Stimulated activated CD8-positive, alpha-beta memory T cell treated with anti-CD3 and anti-CD28 coated beads, Interleukin-12 subunit alpha, Interleukin-12 subunit beta, amount 100 ng/mL, for 24 hours (primary cell): ENCODE results near the gene PRMT7.

Source experiments
- DNase-seq: peaks from one replicate; pipeline ENCODE4 v3.0.0-alpha.2; 2020; ENCODE audit errors: extremely low read depth

The PRMT7 gene

DNA sequence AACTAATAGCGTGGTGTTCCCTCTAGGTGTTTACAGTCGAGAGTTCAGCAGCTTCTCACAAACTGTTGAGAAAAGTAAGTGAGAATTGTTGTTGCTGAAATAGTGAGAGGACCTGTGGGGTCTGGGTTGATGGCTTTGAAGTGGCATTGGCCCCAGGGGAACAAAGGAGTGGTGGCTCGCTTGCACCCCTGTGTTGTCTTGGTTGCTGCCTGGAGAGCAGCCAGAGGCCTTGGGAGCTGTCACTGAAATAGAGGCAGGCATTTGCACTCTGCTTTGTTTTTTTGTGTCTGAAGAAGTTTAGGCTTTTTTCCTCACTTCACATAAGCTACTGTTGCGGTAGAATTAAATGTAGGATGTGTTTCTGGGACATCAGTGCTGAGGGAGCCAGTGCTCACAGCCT, 36.8 kb downstream of the PRMT7 start:
- DNase-seq: no peak

DNA sequence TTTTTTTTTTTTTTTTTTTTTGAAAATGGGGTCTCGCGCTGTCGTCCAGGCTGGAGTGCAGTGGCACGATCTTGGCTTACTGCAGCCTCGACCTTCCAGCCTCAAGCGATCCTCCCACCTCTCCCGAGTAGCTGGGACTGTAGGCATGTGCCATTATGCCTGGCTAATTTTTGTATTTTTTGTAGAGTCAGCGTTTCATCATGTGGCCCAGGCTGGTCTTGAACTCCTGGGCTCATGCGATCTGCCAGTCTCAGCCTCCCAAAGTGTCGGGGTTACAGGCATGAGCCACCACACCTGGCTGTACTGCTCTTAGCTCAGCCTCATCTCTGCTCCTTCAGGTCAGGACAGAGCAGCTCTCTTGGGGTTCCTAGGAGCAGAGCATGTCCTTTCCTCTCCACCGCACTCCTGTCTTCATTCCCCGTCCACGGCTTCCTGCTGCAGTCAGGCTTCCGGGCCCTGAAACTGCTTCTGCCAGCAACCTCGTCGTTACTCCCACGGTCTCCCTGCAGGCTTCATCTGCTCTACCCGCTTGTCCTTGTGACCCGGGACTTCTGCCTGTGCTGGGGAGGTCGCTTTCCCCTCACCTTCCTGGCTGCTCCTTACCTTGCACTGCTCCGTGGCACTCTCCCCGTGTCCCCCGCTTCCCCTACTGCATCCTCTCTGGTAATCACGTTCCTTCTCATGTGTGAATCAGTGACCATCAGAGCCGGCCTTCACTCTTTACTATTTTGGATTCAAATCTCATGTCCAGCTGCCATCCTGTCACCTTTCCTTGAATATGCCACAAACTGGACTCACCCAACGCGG, 38.0 kb downstream of the PRMT7 start:
- DNase-seq: no peak

DNA sequence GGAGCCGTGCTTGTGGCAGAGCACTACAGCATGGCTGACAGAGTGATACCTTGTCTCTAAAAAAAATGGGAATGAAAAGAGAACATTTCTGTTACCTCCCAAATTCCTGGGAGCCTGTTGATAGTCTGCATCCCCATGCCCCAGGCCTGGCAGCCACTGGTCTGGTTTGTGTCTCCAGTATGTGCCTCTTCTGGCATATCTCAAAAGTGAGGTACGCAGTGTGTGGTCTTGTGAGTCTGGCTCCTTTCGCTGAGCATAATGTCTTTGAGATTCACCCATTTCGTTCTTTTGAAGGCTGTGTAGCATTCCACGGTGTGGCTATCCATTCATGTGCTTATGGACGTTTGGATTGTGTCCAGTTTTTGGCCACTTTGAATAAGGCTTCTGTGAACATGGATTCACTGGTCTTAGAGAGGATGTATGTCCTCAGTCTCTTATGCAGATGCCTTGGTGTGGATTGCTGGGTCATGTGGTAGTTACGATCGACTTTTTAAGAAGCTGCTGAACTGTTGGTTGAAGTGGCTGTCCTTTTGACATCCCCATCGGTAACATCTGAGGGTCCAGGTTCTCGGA, 39.1 kb downstream of the PRMT7 start:
- no peak for DNase-seq

DNA sequence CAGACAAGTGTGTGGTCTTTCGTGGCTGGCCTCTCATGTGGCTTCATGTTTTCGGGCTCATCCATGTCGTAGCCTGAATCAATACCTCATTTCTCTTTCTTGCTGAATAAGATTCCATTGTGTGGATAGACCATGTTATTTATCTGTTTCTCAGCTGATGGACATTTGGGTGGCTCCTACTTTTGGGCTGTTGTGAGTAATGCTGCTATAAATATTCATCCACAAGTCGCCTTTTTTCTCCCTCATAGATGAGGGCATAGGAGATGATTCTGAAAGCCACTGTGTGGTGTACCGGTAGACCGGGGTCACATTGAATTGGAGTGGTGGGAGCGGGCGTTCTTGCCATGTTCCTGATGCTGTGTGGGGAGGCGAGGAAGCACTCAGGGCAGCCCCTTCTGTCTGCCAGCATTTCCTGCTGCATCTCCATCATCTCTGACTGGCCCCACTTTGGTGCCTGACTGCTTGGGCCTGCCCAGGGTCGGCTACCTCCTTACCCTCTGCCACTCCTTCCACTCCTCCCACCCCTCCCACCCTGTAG, 40.1 kb downstream of the PRMT7 start:
- no peak for DNase-seq

DNA sequence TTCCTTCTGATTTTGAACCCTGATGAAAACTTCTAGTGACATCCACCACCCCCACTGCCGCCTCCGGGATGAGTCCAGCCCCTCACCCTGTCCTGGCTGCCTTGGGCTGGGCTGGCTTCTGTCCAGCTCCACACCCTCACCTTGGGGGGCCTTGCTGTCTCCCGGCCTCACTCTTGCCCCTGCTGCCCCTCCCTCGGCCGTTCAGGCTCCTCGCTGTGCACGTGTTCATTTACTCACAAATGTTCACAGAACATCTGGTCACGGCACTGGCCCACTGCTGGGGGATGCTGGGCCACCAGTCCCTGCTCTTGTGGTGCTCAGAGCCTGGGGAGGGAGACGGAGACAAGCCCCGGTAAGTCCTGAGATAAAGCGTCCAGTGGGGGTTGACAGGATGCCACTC, 40.6 kb downstream of the PRMT7 start:
- DNase-seq: no peak

DNA sequence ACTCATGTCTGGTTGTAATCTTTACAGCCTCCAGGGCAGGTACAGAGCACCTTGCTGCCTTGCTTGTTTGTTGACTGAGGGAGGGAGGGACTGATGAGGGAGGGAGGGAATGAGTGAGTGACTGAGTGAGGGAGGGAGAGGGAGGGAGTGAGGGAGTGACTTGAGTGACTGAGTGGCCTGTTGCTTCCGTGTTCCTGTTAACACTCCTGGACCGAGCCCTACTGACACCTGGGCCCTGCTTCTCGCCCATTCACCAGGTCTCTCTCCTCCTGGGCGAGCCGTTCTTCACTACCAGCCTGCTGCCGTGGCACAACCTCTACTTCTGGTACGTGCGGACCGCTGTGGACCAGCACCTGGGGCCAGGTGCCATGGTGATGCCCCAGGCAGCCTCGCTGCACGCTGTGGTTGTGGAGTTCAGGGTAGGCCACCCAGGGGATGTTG, 41.2 kb downstream of the PRMT7 start:
- no peak for DNase-seq

DNA sequence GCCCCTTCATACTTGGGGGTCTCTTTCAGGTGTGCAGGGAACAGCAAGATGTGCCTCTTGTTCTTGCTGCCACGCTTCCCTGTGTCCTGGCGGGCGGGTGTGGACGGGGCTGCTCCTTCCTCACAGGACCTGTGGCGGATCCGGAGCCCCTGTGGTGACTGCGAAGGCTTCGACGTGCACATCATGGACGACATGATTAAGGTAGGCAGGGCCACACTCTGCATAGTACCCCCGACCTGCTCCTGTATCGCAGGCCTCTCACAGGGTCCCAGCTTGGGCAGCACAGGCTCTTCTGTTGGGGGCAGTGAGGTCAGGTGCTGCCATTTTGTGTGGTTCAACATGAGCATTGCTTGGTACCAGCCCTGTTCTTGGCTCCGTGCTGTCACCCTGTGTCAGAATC, 42.5 kb downstream of the PRMT7 start:
- DNase-seq: no peak

DNA sequence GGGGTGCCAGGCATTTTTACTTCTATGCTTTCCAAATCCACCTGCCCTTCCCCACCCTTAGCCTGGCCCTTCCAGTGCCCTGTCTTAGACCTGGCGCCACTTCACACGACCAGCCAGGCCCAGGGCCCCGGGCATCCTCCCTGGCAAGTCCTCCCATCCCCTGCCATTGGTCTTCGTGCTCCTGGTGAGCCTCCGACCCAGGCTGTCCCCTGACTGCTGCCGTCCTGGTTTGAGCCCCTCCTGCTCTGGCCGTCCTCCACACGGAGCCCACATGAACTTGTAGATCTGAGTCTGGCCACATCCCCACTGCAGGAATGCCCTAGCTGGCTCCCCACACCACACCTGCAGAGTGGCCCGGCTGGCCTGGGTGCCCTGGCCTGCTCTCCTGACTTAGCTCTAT, 44.0 kb downstream of the PRMT7 start:
- no peak for DNase-seq

DNA sequence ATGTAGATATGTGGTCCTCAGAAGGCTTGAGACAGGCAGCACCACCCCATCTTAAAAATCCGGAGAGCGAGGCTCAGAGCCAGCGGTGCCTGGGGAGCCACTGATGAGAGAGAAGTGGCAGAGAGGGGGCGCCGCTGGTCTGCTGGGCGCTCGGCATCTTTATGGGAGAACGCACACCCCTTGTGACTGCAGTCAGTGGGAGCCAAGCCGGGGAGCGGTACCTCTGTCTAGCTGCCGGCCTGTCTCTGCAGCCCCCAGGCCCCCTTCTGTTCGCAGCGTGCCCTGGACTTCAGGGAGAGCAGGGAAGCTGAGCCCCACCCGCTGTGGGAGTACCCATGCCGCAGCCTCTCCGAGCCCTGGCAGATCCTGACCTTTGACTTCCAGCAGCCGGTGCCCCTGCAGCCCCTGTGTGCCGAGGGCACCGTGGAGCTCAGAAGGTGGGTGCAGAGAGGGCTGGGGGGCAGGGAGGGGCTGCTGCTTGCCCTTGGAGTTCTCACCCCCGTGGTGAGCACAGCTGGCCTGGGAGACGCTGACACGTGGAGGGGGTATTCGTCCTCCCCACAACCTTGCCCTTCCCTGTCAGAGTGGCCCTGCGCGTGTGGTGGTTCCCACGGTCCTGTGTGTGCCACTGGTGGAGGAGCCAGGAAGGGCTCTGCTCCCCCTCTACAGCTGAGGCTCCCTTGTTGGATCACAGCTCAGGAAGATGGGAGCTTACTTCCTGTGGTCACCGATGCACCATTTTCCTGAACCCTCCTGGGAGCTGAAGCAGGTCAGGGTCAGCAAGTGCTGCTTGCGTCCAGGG, 44.8 kb downstream of the PRMT7 start:
- DNase-seq: no peak

DNA sequence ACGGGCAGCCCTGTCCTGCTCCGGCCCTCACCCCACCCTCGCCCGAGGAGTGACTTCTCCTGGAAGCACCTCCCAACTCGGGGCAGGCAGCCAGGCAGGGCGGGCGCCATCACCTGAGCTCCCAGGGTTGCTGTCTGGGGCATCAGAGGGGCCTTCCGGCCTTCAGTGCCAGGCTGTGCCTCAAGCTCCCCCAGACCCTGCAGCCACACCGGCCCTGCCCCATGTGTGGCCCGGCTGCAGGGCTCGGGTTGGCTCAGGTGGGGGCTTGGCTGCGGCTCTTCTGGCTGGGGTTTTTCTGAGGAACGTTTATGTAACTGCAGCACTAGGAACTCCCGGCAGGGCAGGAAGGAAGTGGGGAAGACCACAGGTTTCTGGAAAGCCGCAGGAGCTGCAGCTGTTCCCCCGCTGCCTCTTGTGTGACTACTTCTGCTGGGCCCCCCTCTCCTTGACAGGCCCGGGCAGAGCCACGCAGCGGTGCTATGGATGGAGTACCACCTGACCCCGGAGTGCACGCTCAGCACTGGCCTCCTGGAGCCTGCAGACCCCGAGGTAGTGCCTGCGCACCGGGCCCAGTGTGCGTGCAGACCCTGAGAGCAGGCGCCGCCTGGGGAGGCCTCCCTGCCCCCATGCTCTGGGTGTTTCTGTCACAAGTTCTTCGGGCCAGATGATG, 45.6 kb downstream of the PRMT7 start:
- peak; percentile 26 for DNase-seq

DNA sequence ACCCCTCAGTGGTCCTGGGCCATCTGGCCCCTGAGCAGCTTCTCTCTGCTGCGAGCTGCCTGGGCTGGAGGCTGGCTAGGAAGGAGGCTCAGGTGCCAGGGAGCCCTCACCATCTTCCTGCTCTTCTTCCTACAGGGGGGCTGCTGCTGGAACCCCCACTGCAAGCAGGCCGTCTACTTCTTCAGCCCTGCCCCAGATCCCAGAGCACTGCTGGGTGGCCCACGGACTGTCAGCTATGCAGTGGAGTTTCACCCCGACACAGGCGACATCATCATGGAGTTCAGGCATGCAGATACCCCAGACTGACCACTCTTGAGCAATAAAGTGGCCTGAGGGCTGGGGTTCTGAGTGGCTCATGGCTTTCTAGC, 46.1 kb downstream of the PRMT7 start:
- no peak for DNase-seq

DNA sequence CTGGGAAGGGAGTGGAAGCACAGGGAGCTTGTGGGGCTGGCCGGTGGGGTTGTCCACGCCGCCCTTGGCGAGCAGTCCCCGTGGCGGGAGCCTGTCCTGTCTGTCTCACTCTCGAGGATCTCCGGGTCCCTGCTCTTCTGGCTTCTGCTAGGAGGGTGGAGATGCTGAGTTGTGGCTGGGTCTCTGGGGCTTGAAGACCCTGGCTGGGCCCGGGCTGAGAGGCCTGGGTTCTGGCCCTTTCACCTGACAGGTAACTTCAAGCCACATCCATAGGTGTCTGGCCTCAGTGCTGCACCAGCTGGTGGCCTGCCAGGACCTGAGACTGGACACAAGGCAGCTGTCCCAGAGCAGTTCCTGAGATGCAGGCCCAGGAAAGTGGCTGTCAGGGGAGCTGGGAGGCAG, 46.7 kb downstream of the PRMT7 start:
- no peak for DNase-seq

DNA sequence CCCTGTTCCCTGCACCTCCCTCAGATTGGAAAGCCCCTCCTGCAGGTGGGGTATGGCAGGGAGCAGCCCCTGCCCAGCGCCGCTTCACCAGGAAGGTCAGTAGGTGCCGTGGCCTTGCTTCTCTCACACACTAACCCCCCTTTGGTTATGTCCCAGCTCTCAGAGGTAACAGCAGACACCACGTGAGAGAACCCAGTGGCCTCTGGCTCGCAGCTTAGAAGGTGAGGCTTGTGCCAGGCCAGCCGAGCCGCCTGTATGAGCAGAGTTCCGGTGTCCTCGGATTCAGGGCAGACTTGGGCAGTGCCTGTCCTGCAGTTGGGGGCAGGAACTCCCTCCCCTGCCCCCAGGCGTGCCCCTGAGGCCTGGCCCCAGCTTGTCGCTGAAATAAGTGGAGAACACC, 47.1 kb downstream of the PRMT7 start:
- no peak for DNase-seq

DNA sequence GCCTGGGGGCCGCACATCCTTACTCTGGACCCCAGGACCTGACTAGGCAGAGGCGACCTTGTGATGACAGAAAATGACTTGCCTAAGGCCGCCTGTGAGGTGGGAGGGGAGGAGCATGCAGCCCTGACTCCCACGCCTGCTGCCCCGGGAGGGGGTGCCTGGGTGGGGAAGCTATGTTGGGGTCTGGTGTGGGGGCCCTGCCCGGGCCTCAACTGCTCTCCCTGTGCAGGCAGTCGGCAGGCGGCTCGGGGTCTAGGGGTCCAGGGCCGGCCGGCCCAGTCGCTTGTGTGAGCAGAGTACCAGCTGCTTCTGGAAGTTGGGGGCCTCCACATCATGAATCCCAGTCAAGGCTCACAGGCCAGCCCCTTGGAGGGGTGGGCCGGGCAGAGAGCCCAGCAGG, 48.1 kb downstream of the PRMT7 start:
- DNase-seq: no peak

DNA sequence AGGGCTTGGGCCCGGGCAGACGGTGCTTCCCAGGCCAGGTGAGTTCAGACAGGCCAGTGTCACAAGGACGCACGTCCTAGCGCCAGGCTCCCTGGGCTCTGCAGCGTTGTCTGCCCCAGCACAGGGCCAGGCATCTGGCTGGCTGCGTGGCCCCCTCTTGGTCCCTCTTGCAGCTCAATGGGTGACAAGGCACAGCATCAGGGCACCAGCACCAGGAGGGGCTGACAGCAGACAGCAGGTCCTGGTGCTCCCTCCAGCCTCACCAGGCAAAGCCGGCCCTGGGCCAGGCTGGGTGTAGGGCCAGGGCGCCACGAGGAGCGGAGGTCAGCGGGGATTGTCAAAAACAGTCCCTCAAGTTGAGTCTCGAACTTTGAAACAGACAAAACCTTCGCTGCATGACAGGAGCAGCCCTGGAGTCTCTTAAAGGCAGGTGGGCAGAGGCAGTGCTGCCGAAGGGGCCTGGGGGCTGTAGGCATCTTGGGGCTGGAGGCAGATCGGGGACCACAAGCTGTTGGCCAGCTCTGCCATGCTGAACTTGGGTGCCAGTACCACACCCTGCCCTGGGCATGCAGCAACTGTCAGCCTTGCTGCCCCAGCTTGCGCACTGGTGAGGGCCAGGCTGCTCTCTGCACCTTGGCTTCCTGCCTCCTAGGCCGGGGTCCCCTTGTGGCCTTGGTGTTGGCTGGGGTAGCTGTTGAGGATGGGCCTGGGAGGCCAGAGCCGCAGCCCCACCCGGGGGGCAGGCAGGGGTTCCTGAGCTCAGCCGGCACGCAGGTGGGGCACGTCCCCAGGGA, 48.8 kb downstream of the PRMT7 start:
- DNase-seq: no peak

DNA sequence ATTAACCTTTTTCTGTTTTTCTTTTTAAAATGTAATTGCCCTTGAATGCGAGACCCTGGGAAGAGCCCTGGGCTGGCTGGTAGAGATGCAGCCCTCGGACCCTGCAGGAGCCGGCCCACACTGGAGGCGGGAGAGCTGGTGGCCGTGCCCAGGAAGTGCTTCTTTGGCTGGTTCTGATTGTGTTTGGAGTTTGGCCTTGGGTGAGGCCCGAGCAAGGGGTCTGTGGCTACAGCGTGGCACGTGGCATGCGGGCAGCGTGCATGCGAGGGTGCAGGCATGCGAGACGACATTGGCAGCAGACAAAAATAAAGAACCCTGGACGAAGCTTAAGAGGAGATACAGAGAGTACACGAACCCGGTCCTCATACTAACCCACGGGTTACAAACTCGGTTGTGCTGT, 49.7 kb downstream of the PRMT7 start:
- DNase-seq: no peak

DNA sequence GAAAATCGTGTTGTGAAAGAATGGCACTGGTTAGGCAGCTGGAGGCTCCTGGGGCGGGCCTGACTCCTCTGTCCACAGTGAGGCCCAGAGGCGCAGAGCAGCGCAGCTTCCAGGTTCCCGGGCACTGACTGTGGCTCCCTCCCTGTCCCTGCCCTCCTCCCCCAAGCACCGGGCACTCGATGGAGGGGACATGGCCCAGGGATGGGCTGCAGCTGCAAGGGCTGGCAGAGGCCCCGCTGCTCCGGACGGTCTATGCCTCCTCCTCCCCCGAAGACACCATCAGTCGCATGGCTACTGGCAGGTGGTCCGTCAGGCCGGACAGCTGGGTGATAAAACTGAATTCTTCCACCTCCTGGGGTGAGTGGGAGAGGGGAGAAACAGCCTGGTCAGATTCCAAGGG, 50.1 kb downstream of the PRMT7 start:
- no peak for DNase-seq

DNA sequence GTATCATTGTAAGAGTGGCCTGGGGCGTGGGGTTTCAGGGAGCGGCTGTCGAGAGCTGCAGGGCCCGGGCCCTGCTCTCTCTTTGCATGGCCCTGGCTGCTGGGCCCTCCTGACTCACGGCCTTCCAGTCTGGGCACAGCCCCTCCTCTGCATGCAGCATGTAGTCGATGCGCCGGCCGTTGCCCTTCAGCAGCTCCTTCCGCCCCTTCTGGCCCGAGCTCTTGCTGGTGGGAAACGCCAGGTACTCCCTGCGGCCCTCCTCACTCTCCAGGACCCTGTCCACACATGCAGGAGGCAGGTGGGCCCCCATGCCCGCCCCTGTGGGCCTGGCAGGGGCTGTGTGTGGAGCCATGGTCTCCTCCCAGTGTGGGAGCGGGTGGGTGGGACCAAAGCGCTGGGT, 50.7 kb downstream of the PRMT7 start:
- no peak for DNase-seq

DNA sequence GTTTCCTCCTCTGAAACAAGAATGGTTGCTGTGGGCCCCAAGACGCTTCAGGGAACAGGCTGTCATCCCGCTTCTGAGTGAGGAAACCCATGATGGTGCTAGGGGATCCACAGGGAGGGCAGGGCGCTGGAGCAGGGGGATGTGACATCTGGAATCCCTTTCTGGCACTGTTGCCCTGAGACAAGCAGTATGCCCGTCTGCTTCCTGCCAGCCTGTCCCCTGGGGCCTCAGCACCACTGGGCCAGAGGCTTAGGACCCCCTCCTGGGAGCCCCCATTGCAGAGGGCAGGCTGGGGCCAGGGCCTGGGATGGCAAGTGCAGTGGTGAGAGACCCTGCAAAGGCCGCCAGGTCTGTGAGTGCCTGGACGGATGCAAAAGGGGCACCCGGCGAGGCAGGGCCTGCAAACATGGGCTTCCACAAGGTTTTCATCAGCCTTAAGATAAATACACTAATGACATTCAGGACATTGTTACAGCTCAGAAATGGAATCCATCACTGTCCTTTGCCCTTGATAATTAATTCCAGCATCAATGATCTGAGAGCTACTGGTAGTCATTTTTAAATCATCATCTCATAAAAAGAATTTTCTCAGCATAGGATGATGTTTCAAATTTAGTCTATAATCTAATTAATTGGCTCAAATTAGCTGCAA, 51.6 kb downstream of the PRMT7 start:
- no peak for DNase-seq

DNA sequence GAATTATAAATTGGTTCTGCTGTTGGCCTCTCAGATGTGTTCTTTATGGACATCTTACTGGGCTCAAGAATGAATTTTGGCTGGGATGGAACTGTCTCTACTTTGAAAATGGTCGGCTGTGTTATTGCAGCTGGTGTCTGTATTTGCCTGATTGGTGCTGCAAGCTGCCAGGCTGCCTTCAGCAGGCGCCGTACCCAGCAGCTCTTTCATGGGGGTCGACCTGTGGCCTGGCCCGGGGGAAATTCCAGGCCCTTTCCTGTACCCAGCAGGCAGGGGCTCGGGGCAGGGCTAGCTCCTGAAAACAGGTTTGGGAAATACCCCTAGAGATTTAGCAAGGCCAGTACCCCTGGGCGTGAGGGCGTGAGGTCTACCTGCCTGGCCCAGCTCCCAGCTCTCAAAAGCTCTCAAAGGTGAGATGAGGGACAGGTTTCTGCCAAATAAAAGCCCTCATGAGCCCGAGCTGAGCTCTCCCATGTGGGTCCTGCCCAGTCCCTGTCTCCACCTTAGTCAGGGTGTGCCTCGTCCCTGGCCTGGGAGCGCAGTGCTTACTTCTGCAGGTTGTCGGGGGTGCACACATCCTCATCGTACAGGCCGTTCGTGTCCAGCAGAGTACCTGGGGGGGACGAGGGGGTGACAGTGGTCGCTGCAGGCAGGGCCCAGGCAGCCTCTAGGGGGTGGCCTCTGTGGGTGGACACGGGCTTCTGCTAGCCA, 52.3 kb downstream of the PRMT7 start:
- DNase-seq: no peak
